Fibroblast of the aortic adventitia (primary cell): Measurements from ENCODE around the gene GRIA1. TPM values are rescaled to one million over a fixed set of nuclear protein-coding genes. Genes with fewer than 3 reads are reported as not detected.

Experiments
- DNase-seq: peaks from one replicate; pipeline ENCODE4 v3.0.0-alpha.2; 2010; ENCODE audit warnings: low read depth
- H3K4me3 ChIP-seq: 2 replicates; pipeline ENCODE4 v1.5.1; 2011; ENCODE audit warnings: low read depth, mild to moderate bottlenecking, control low read depth, low read length, moderate library complexity
- total RNA-seq: library from RNA; depleted of rRNA; stranded (reverse); fragments of >200 nt; gene quantifications from 2 replicates; pipeline ENCODE4 v1.2.3, GENCODE V29; 2012; ENCODE audit warnings: low replicate concordance
- TF ChIP-seq, protein P1 (sequence below): IDR thresholded peaks from 2 replicates; pipeline ENCODE4 v1.5.1; 2011; ENCODE audit warnings: mild to moderate bottlenecking, low read length, control low read depth, inconsistent platforms; ENCODE audit not compliant: insufficient read depth

GRIA1 gene
- total RNA-seq, 1 donor, result 1.2 TPM

DNA sequence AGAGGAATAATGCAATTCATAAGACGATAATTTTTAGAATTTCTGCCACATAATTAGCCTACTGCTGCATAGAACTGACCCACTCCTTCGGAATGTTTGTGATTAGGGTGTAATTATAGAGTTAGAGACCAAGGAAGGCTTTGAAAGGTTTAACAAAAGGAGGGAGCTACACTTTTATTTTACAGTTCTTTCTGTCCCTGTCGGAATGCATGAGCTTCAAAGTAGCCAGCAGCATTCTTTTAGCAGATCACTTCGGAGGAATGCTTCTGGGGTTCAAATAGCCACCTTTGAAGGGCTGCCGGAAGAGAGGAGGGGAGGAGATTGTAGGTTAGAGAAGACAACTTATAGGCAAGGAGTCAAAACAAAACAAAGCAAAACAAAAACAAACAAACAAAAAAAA lies 168.1 kb downstream of the GRIA1 start:
- TF ChIP-seq, protein P1, sequence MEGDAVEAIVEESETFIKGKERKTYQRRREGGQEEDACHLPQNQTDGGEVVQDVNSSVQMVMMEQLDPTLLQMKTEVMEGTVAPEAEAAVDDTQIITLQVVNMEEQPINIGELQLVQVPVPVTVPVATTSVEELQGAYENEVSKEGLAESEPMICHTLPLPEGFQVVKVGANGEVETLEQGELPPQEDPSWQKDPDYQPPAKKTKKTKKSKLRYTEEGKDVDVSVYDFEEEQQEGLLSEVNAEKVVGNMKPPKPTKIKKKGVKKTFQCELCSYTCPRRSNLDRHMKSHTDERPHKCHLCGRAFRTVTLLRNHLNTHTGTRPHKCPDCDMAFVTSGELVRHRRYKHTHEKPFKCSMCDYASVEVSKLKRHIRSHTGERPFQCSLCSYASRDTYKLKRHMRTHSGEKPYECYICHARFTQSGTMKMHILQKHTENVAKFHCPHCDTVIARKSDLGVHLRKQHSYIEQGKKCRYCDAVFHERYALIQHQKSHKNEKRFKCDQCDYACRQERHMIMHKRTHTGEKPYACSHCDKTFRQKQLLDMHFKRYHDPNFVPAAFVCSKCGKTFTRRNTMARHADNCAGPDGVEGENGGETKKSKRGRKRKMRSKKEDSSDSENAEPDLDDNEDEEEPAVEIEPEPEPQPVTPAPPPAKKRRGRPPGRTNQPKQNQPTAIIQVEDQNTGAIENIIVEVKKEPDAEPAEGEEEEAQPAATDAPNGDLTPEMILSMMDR, result no peak
- no peak for DNase-seq

DNA sequence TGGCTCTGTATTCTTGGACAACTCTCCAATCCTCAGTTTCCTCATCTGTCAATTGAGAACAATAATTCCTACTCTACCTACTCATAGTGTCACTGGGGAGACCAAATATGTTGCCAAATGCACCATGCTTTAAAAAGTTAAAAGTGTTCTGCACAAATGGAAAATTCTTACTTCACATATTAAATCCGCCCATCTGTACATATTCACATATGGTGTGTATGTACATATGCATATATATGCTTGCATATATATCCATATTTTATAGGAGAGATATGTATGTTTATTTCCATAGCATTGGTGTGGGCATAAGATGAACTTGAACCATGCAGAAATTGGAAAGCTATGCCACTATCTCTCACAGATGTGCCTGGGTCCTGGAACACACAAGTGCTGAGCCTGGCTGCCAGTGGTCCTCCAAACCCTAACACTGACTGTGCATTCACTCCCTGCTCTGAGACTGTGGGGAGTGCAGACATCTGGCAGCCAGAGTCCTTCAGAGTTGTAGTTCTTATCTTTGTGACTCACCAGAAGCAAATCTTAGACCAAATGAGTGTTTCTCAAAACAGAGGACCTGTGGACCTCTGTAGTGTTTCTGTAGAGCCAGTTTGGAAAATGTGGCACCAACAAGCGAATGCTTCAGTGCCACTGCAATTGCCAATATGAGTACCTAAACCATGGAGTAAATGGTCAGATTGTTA lies 168.7 kb downstream of the GRIA1 start:
- TF ChIP-seq, protein P1, result no peak
- DNase-seq, result peak; percentile 83
- H3K4me3 ChIP-seq, result no peak overlapping the region

More for the DNA sequence above, 168.1 kb downstream of the GRIA1 start:
- H3K4me3 ChIP-seq, result no peak overlapping the region

DNA sequence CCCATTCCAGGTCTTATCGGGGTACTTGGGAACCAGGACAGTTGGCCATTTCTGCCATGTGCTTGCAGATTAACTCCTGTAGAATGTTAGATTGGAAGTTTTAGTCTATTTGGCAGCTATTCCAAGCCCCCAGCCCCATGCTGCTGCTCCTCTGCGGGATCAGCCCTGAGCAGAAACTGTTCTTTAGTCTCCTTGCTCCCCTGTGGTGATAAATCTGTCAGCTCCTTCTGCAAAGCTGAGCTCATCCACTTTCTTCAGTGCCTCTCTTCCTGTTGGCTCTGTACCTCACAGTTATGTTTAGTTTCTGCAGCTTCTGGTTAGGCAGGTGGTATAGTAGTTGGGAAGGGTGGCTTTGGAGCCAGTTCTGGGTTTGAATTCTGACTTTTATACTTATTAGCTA lies 170.4 kb downstream of the GRIA1 start:
- no peak for DNase-seq
- TF ChIP-seq, protein P1, result no peak
- H3K4me3 ChIP-seq, result no peak overlapping the region

DNA sequence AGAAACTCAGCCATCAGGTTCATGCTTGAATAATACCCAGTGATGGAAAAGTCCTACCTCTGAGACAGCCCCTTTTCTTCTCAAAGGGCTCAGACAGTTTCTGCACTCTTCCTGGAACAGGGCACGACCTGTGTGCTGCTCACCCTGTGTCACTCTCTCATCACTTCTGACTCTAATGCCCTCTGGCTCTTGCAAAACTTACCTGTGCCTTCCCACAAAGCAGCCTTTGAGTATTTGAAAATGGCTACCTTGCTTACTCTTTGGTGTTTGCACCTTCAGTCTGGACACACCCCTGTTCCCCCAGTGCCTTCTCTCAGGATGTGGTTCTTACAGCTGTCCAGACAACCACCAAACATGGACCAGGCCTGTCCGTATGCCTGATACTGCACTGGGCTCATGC lies 171.4 kb downstream of the GRIA1 start:
- no peak for DNase-seq
- H3K4me3 ChIP-seq, result no peak overlapping the region
- TF ChIP-seq, protein P1, result no peak

DNA sequence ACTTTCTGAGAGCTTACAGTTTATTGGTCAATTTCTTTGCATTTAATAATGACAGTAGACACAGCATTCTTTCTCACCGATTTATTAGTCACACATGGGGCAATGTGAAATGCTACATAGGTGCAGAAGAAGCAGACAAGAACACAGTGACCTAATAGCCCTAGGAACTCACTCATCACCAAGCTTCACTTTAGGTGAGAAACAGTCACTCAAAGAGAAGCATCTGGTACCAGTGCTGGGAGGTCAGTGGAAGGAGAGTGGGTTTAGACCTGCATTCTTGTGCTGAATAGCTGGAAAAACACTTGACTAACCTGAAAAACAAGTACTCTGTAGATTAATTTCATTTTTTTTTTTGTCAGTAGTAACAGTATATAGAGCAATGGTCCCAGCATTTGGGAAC lies 179.6 kb downstream of the GRIA1 start:
- no peak overlapping the region for H3K4me3 ChIP-seq
- TF ChIP-seq, protein P1, result no peak
- DNase-seq, result no peak

DNA sequence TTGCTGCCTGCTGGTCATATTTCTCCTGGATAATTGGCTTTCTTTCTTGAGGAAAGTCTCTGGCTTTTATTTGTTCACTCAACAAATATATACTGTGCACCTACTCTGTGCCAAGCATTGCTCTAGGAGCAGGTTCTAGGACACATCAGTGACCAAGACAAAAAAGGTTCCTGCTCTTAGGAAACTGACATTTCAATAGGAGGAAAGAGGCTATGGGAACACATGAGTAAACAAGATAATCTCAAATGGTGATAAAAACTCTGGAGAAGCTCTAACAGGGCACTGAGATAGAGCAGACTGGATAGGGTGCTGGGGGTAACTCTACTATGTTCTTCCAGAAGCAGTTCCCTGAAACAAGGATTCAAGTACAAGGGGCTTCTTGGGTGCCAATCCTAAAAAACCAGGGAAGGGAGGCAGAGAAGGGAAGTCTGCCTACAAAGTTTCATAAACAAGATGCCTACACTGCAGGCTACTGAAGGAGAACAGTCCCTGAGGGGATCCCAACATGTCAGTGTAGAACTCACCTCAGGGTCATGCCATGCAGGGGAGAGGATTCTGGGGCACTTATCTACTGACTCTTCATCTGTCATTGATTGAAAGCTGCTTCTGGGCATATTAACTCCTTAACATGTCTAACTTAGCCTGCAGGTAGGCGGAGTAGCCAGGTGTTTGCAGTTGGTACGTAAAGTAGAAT lies 181.3 kb downstream of the GRIA1 start:
- H3K4me3 ChIP-seq, result no peak overlapping the region
- TF ChIP-seq, protein P1, result no peak
- DNase-seq, result no peak
